GM21515 (cell line): ENCODE results near the gene SEMA4B.

Experiments used
- ATAC-seq: cut with Tn5 transposase; IDR thresholded peaks from one replicate; pipeline ENCODE4 v1.9.1; 2021; ENCODE audit not compliant: unreplicated experiment

SEMA4B gene

DNA sequence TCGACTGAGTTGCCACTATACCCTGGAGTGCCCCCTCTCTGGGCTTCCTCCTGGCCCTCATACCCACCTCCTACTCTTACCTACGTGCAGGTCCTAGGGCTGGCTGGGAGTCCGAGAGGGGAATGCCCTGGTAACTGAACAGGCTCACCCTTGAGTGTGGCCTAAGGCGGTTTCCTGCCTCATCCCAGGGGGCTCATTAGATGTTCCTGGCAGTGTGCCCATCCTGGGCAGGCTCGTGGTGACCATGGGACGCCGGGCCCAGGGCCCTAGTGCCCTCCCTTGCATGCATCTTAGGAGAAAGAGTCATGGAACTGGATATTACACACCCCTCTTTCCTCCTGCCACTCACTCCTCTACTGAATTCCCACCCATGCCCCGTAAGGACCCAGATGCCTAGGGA lies 2.8 kb downstream of the SEMA4B start:
- ATAC-seq: no peak

DNA sequence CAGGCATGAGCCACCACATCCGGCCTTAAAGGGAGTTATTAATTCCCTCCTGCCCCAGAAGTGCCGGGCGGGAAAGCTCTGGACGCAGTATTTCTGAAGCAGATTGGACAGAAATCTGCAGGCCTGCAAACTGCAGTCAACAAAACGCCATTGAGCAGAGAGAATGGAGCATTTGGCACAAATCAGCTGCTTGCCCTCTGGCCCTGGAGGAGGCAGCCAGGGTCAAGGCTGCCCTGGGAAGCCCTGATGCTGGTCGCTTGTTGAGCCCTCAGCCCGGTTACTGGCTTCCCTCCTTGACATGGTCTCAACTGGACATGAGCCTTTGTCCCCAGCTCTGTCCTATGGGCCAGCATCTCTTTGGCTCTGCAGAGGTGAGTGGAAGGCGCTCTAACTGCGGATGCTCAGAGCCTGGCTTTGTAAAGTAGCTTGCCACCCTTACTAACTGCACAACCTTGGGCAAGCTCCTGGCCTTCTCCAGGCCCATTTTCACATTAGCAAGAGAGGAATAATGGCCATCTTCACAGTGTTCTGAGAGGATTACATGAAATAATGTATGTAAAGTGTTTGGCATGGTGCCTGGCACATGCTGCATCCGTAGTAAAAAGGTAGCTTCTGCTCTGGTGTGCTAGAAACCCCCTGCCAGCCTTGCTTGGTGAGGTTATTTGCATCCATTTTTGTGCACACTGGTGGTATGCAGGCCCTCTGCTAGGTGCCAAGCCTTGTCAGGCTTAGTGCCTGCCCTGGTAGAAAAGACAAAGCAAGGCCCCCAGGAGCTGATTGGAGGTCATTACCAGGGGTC lies 4.1 kb downstream of the SEMA4B start:
- ATAC-seq: no peak

DNA sequence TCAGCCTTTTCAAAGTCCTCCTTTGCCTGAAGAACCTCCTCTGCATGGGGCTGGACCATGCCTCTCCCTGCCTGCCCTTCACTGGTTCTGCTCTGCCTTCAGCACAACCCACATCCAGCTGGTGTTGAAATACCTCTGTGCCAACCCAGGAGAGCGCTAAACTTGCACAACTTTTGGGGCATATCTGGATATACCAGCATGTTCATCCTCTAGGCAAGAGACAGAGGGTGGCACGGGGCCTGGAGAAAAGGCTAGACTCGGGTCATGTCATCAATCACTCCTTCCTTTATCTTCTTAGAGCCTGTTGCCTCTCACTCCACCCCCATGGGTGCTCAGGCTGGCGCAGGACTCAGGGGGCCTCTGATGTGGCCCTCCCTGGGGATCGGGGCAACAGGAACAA lies 4.8 kb downstream of the SEMA4B start:
- no peak for ATAC-seq

GRCh38 chr15:90207252-90207651 lies 6.1 kb downstream of the SEMA4B start:
- ATAC-seq: no peak

DNA sequence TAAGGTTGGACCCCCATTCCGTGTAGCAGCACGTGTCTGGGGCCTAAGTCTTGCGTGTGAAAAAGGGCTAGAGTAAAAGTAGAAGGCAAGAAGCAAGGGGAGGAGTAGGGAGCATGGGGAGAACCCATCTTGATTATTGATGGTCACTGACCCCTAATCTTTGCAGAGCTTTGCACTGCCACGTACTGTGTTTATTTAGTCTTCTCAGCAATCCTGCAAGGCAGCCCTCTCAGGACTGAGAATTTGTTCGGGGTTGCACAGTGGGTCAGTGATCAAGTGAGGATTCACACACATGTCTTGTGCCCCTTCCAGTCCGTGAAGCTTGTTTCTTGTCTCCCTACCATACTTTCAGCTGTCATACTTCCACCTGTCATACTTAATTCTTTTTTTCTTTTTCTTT lies 7.2 kb downstream of the SEMA4B start:
- no peak for ATAC-seq

- ATAC-seq: no peak
These were observed 8.5 kb downstream of the SEMA4B start for GRCh38 chr15:90209591-90209990.

- ATAC-seq: no peak
These were observed 9.5 kb downstream of the SEMA4B start for GRCh38 chr15:90210593-90210992.

GRCh38 chr15:90211009-90211408 lies 9.9 kb downstream of the SEMA4B start:
- no peak for ATAC-seq

DNA sequence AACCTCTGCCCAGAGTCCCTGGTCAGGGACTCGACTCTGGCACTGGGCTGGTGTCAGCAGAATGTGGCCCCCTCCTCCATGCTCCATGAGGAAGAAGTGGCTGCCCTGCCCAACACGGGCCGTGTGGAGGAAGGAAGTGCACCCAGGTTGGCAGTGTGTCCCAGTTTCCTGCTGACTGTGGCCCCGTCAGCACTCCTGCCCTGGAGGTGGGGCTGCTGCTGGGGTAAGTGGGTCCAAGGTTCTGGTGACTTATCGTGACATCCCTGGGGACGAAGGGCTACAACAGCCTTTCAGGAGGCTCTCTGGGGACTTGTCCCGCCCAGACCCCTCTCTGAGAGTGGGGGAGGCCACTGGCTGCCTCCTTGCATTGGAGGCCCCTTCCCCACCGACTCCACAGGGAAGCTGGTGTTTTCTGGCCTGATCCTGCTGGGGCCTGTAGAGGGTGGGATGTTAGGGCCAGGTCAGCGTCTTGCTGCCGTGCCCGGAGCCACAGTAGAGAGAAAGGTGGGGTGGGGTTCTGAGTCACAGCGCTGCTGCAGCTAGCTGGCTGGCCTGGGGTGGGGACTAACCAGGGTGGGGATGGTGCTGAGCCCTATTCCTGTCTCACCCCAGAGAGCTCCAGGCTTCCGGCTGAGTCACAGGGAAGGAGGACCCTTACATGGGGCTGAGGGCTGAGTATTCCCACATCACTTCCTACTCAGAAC lies 10.5 kb downstream of the SEMA4B start:
- ATAC-seq: no peak

DNA sequence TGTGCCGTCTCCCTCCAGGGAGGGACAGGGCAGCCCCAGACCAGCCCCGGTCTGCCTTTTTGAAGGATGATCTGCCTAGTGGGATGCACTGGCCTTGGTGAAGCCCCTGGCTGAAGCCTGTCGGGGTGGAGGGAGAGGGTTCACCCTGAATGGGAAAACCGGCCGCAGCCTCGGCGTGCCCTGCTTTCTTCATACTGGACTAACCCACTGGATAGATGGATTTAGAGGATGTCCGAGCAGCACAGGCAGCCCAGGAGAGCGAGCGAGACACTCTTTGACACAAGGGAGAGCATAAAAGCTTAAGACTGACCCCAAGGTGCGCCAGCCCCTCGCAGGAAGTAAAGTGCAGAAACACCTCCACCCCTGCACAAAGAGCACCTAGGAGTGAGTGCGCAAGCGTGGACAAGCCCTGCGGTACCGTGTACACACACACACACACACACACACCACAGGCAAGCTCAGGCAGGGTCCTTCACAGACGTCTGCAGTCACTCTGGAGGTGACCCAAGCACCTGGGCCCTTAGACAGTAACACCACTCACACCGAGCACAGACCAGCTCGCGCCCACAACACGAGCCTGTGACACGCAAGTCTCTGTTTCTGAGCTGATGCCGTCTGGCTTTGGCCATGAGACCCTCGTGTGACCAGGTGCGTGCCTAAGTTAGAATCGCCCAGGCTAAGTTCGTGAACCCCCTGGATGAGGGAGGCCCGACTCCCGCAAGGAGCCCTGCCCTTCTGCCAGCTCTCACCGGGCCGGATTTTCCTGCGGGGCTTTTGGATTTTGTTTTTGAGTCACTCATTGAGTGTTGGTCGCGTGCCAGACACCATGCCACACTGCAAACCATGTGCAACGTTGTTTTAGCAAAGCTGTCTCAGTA lies 11.3 kb downstream of the SEMA4B start:
- no peak for ATAC-seq

GRCh38 chr15:90213122-90213817 lies 12.1 kb downstream of the SEMA4B start:
- no peak for ATAC-seq

DNA sequence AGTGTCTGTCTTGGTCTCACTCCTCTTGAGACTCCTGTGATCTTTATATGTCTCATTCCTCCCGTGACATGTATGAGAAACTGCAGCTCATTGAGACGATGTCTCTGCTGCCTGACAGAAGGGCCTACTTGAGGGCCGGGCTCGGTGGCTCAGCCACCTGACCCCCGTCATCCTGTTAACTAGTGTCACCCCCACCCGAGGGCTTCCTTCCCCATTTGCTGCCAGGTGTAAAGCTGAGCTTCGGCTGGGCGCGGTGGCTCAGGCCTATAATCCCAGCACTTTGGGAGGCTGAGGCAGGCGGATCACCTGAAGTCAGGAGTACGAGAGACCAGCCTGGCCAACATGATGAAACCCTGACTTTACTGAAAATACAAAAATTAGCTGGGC lies 12.7 kb downstream of the SEMA4B start:
- ATAC-seq: no peak

GRCh38 chr15:90214553-90215196 lies 13.5 kb downstream of the SEMA4B start:
- ATAC-seq: no peak

DNA sequence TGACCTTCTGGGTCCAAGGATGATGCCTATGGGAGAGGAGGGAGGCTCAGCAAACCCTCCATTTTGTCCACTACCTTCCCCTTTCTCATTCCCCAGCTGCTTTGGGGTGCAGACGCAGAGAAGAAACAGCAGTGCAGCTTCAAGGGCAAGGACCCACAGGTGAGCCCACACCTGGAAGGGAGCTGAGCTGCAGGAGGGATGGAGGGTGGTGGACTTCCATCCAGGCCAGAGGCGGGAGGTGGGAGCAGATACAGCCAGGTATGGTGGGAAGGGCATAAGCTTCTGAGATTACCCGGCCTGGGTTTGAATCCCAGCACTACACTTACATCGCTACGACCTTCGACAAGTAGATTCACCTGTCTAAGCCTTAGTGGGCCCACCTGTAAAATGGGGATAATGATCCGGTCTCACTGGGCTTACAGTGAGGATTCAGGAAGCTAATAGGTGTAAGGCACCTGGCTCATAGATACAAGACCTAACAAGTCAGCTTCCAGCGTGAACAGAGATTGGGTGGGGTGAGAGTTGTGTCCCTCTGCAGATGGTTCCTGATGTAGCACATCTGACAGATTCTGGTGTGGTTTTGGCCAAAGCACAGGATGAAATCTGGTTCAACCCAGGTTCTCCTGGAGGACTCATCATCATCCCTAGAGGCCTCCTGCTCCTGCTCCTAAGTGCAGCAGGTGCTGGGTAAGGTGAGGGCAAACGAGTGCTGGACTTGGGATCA lies 16.7 kb downstream of the SEMA4B start:
- ATAC-seq: no peak

DNA sequence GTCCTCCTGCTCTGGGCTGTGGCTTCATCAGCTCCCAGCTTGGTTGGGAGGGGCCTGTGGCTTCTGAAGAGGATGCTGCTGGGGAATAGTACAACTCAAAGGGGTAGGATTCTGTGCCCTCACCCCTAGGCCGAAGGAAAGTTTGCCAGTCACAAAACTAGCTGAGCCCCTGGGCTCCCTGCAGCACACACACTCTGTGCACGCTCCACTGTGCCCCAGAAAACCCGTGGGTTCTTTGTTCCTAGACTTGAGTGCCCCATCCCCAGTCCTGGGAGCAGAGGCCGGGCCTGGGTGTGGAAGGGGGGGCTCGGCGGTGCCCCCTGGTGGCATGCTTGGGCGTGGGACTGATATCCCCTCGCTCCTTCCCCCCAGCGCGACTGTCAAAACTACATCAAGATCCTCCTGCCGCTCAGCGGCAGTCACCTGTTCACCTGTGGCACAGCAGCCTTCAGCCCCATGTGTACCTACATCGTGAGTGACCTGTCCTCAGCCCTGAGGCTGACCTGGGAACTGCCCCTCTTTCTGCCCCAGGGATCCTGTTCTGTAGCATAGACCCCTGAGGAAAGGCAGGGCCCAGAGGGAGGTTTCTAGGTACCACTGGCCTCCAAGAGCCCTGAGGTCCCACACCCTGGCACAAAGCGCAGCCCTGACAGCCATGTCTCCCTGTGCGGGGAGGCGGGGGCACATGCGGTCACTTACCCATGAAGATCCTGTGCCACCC lies 18.5 kb downstream of the SEMA4B start:
- ATAC-seq: no peak

GRCh38 chr15:90221246-90221900 lies 20.2 kb downstream of the SEMA4B start:
- no peak for ATAC-seq

GRCh38 chr15:90222547-90222946 lies 21.4 kb downstream of the SEMA4B start:
- ATAC-seq: no peak

GRCh38 chr15:90223441-90224165 lies 22.5 kb downstream of the SEMA4B start:
- no peak for ATAC-seq
